ENCODE results near the gene SLC9A8. TPM values are rescaled to one million over a fixed set of nuclear protein-coding genes. Genes with fewer than 3 reads are reported as not detected.
A peak's percentile ranks its signal among the peaks of the same experiment; 100 is the strongest.

SLC9A8 gene
- total RNA-seq, 1 experiment from 2014 or later = 21.5 TPM

GRCh38 chr20:49785149-49785851 lies 27.3 kb upstream of the SLC9A8 start:
- H3K9me2 ChIP-seq (replicated peaks; ENCODE audit: insufficient read depth, low read length) = no peaks in the 10 kb centered on the region
- H3K27ac ChIP-seq (ENCODE audit: low read length) = no peak overlapping the region
- no peaks in the 10 kb centered on the region for H4K20me1 ChIP-seq (ENCODE audit: insufficient read depth, low read depth, low read length)
- no peak overlapping the region for H2AFZ ChIP-seq (ENCODE audit: low read length)
- no peaks in the 10 kb centered on the region for H3K79me2 ChIP-seq (ENCODE audit: low read length)
- no peak overlapping the region for H3K4me2 ChIP-seq (ENCODE audit: low read depth, low read length, poor library complexity, severe bottlenecking)
- no peak overlapping the region for H3K9ac ChIP-seq (ENCODE audit: low read length)
- no peaks in the 10 kb centered on the region for H3K27me3 ChIP-seq (ENCODE audit: low read length)
- H3K4me3 ChIP-seq (ENCODE audit: low read length) = no peak overlapping the region
- no peaks in the 10 kb centered on the region for H3K36me3 ChIP-seq (ENCODE audit: insufficient read depth, low read length)
- DNase-seq = no peak
- no peaks in the 10 kb centered on the region for H3K9me3 ChIP-seq (ENCODE audit: low read length)
- peaks cover 7% of the 10 kb centered on the region; the same call in 1 of the 2 replicates for H3K4me1 ChIP-seq (ENCODE audit: low read length)

- H3K4me2 ChIP-seq (ENCODE audit: low read depth, low read length, poor library complexity, severe bottlenecking) = peak overlapping the region; percentile 34
- H4K20me1 ChIP-seq (ENCODE audit: insufficient read depth, low read depth, low read length) = no peaks in the 10 kb centered on the region
- H3K4me3 ChIP-seq (ENCODE audit: low read length) = peak overlapping the region; percentile 6; the same call in 1 of the 2 replicates
- H3K27me3 ChIP-seq (ENCODE audit: low read length) = no peaks in the 10 kb centered on the region
- peaks cover 7% of the 10 kb centered on the region; the same call in 1 of the 2 replicates for H3K4me1 ChIP-seq (ENCODE audit: low read length)
- no peak overlapping the region for H3K27ac ChIP-seq (ENCODE audit: low read length)
- H3K36me3 ChIP-seq (ENCODE audit: insufficient read depth, low read length) = no peaks in the 10 kb centered on the region
- H3K9ac ChIP-seq (ENCODE audit: low read length) = no peak overlapping the region; the same call in 1 of the 2 replicates
- H2AFZ ChIP-seq (ENCODE audit: low read length) = 0 out of 2 replicates have a peak overlapping the region, but pooled peaks have one; percentile 3
- no peaks in the 10 kb centered on the region for H3K9me3 ChIP-seq (ENCODE audit: low read length)
- no peaks in the 10 kb centered on the region for H3K9me2 ChIP-seq (replicated peaks; ENCODE audit: insufficient read depth, low read length)
- no peak for DNase-seq
- no peaks in the 10 kb centered on the region for H3K79me2 ChIP-seq (ENCODE audit: low read length)
Observed at GRCh38 chr20:49785852-49786175, 26.8 kb upstream of the SLC9A8 start.

GRCh38 chr20:49786196-49786595 lies 26.4 kb upstream of the SLC9A8 start:
- no peaks in the 10 kb centered on the region for H4K20me1 ChIP-seq (ENCODE audit: insufficient read depth, low read depth, low read length)
- H3K9ac ChIP-seq (ENCODE audit: low read length) = peak overlapping the region; percentile 22; the same call in 1 of the 2 replicates
- no peaks in the 10 kb centered on the region for H3K9me3 ChIP-seq (ENCODE audit: low read length)
- no peaks in the 10 kb centered on the region for H3K36me3 ChIP-seq (ENCODE audit: insufficient read depth, low read length)
- H3K4me2 ChIP-seq (ENCODE audit: low read depth, low read length, poor library complexity, severe bottlenecking) = peak overlapping the region; percentile 34
- no peaks in the 10 kb centered on the region for H3K27me3 ChIP-seq (ENCODE audit: low read length)
- no peaks in the 10 kb centered on the region for H3K9me2 ChIP-seq (replicated peaks; ENCODE audit: insufficient read depth, low read length)
- 0 out of 2 replicates have a peak overlapping the region, but pooled peaks have one; percentile 3 for H2AFZ ChIP-seq (ENCODE audit: low read length)
- no peak for DNase-seq
- peak overlapping the region; percentile 6; the same call in 1 of the 2 replicates for H3K4me3 ChIP-seq (ENCODE audit: low read length)
- peaks cover 7% of the 10 kb centered on the region; the same call in 1 of the 2 replicates for H3K4me1 ChIP-seq (ENCODE audit: low read length)
- no peak overlapping the region for H3K27ac ChIP-seq (ENCODE audit: low read length)
- no peaks in the 10 kb centered on the region for H3K79me2 ChIP-seq (ENCODE audit: low read length)

- Histone ChIP-seq H3K36me3 (ENCODE audit: insufficient read depth, low read length) (no peaks in the 10 kb centered on the region), H3K27ac (ENCODE audit: low read length) (no peak overlapping the region), H3K79me2 (ENCODE audit: low read length) (no peaks in the 10 kb centered on the region), H3K4me2 (ENCODE audit: low read depth, low read length, poor library complexity, severe bottlenecking) (peak overlapping the region; percentile 34), H3K9ac (ENCODE audit: low read length) (no peak overlapping the region), H3K9me2 (replicated peaks; ENCODE audit: insufficient read depth, low read length) (no peaks in the 10 kb centered on the region), H2AFZ (ENCODE audit: low read length) (no peak overlapping the region), H3K4me3 (ENCODE audit: low read length) (no peak overlapping the region), H4K20me1 (ENCODE audit: insufficient read depth, low read depth, low read length) (no peaks in the 10 kb centered on the region), H3K9me3 (ENCODE audit: low read length) (no peaks in the 10 kb centered on the region), H3K4me1 (ENCODE audit: low read length) (peaks cover 7% of the 10 kb centered on the region; the same call in 1 of the 2 replicates), H3K27me3 (ENCODE audit: low read length) (no peaks in the 10 kb centered on the region)
- DNase-seq = peak; percentile 53
Observed at GRCh38 chr20:49786668-49787370, 25.8 kb upstream of the SLC9A8 start.

- H3K4me3 ChIP-seq (ENCODE audit: low read length) = no peak overlapping the region
- no peaks in the 10 kb centered on the region for H3K36me3 ChIP-seq (ENCODE audit: insufficient read depth, low read length)
- no peak overlapping the region for H3K4me2 ChIP-seq (ENCODE audit: low read depth, low read length, poor library complexity, severe bottlenecking)
- no peak overlapping the region for H3K9ac ChIP-seq (ENCODE audit: low read length)
- H2AFZ ChIP-seq (ENCODE audit: low read length) = no peak overlapping the region
- no peaks in the 10 kb centered on the region for H3K79me2 ChIP-seq (ENCODE audit: low read length)
- H3K27ac ChIP-seq (ENCODE audit: low read length) = no peak overlapping the region
- H3K9me2 ChIP-seq (replicated peaks; ENCODE audit: insufficient read depth, low read length) = no peaks in the 10 kb centered on the region
- H3K4me1 ChIP-seq (ENCODE audit: low read length) = peaks cover 7% of the 10 kb centered on the region; the same call in 1 of the 2 replicates
- no peaks in the 10 kb centered on the region for H3K27me3 ChIP-seq (ENCODE audit: low read length)
- H4K20me1 ChIP-seq (ENCODE audit: insufficient read depth, low read depth, low read length) = no peaks in the 10 kb centered on the region
- no peak for DNase-seq
- no peaks in the 10 kb centered on the region for H3K9me3 ChIP-seq (ENCODE audit: low read length)
Observed at GRCh38 chr20:49787371-49788357, 25.0 kb upstream of the SLC9A8 start.

GRCh38 chr20:49790077-49790798 lies 22.4 kb upstream of the SLC9A8 start:
- no peak for DNase-seq
- no peaks in the 10 kb centered on the region for H3K9me2 ChIP-seq (replicated peaks; ENCODE audit: insufficient read depth, low read length)
- no peak overlapping the region for H3K9ac ChIP-seq (ENCODE audit: low read length)
- no peak overlapping the region for H3K4me2 ChIP-seq (ENCODE audit: low read depth, low read length, poor library complexity, severe bottlenecking)
- no peaks in the 10 kb centered on the region for H3K36me3 ChIP-seq (ENCODE audit: insufficient read depth, low read length)
- no peaks in the 10 kb centered on the region for H3K9me3 ChIP-seq (ENCODE audit: low read length)
- no peak overlapping the region for H3K4me3 ChIP-seq (ENCODE audit: low read length)
- no peak overlapping the region for H2AFZ ChIP-seq (ENCODE audit: low read length)
- H3K27ac ChIP-seq (ENCODE audit: low read length) = no peak overlapping the region
- no peaks in the 10 kb centered on the region for H3K79me2 ChIP-seq (ENCODE audit: low read length)
- no peaks in the 10 kb centered on the region for H3K27me3 ChIP-seq (ENCODE audit: low read length)
- no peaks in the 10 kb centered on the region for H4K20me1 ChIP-seq (ENCODE audit: insufficient read depth, low read depth, low read length)
- peaks cover 11% of the 10 kb centered on the region for H3K4me1 ChIP-seq (ENCODE audit: low read length)

- no peaks in the 10 kb centered on the region for H3K79me2 ChIP-seq (ENCODE audit: low read length)
- no peak overlapping the region for H3K9ac ChIP-seq (ENCODE audit: low read length)
- no peaks in the 10 kb centered on the region for H3K9me2 ChIP-seq (replicated peaks; ENCODE audit: insufficient read depth, low read length)
- H3K4me2 ChIP-seq (ENCODE audit: low read depth, low read length, poor library complexity, severe bottlenecking) = no peak overlapping the region
- H3K4me1 ChIP-seq (ENCODE audit: low read length) = peaks cover 7% of the 10 kb centered on the region
- DNase-seq = no peak
- H3K27me3 ChIP-seq (ENCODE audit: low read length) = no peaks in the 10 kb centered on the region
- no peak overlapping the region for H3K4me3 ChIP-seq (ENCODE audit: low read length)
- no peak overlapping the region for H3K27ac ChIP-seq (ENCODE audit: low read length)
- H4K20me1 ChIP-seq (ENCODE audit: insufficient read depth, low read depth, low read length) = no peaks in the 10 kb centered on the region
- no peaks in the 10 kb centered on the region for H3K9me3 ChIP-seq (ENCODE audit: low read length)
- H2AFZ ChIP-seq (ENCODE audit: low read length) = no peak overlapping the region
- no peaks in the 10 kb centered on the region for H3K36me3 ChIP-seq (ENCODE audit: insufficient read depth, low read length)
Observed at GRCh38 chr20:49791165-49791564, 21.5 kb upstream of the SLC9A8 start.

Measured in Karpas-422 (cell line).